C4-2B (cell line): ENCODE measurements around the gene KRT9.

Experiments
- CTCF ChIP-seq: fragments of 450-650 bp; conservative IDR thresholded peaks from 2 replicates; pipeline ENCODE4 v1.5.1; 2017; ENCODE audit warnings: mild to moderate bottlenecking
- ZFX ChIP-seq: fragments of 450-650 bp; IDR thresholded peaks from 2 replicates; pipeline ENCODE4 v1.6.1; 2017

- TF ChIP-seq CTCF (no peak), ZFX (no peak)
These were observed 9.7 kb upstream of the KRT9 start for GRCh38 chr17:41581366-41582060.
